Transverse colon (tissue), 3 donors: ENCODE measurements around the gene ZNF438.

Experiments used
- EP300 ChIP-seq: sonication (generic); formaldehyde crosslinking; IDR thresholded peaks from one replicate; pipeline ENCODE4 v1.6.1; 2017; ENCODE audit warnings: antibody characterized with exemption, low read depth
- POLR2A ChIP-seq: fragments of 450-650 bp; IDR thresholded peaks from one replicate; pipeline ENCODE4 v1.6.1; 2016; ENCODE audit warnings: antibody characterized with exemption, mild to moderate bottlenecking, moderate library complexity
- TF ChIP-seq, protein P1 (sequence below), 5 experiments: fragments of 200-600 bp in 3 of 5; fragments of 450-650 bp in 2 of 5; sonication (generic) in 3 of 5; IDR thresholded peaks; 1 replicate in 2 of 5; 2 replicates in 3 of 5; pipeline ENCODE4 v1.5.1; 2016 to 2017; ENCODE audit warnings: antibody characterized with exemption in 5 of 5, inconsistent platforms in 3 of 5, mild to moderate bottlenecking in 2 of 5, moderate library complexity in 1 of 5

DNA sequence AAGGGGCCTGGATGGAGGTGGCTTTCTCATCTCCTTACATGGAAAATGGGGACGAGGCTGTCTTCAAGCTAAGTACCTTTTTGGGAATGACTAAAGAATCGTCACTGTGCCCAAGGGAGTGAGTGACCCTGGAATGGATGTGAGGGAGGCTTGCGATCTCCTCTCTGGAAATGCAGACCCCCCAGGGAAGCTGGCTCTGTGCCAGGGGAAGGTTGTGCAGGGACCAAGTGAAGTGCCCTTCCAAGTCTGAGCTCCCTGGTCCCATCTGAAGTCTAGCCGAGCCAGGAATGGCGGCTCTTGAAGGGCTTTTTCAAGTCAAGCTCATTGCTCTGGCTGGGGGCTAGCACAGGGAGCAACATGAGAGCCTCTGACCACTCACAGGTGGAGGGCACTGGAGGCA, 221.2 kb downstream of the ZNF438 start:
- TF ChIP-seq, protein P1, sequence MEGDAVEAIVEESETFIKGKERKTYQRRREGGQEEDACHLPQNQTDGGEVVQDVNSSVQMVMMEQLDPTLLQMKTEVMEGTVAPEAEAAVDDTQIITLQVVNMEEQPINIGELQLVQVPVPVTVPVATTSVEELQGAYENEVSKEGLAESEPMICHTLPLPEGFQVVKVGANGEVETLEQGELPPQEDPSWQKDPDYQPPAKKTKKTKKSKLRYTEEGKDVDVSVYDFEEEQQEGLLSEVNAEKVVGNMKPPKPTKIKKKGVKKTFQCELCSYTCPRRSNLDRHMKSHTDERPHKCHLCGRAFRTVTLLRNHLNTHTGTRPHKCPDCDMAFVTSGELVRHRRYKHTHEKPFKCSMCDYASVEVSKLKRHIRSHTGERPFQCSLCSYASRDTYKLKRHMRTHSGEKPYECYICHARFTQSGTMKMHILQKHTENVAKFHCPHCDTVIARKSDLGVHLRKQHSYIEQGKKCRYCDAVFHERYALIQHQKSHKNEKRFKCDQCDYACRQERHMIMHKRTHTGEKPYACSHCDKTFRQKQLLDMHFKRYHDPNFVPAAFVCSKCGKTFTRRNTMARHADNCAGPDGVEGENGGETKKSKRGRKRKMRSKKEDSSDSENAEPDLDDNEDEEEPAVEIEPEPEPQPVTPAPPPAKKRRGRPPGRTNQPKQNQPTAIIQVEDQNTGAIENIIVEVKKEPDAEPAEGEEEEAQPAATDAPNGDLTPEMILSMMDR (IDR thresholded peaks at IDR 0.05) = no peak
- TF ChIP-seq EP300 (no peak), POLR2A (no peak)
